T-helper 1 cell treated with Interleukin-12 subunit alpha and Interleukin-12 subunit beta and Interleukin-4 antibody, amounts not matched to agents 30 ng/mL and 1 ng/mL, for 36 hours (primary cell): ENCODE data around the gene C17orf50. TPM values are rescaled to one million over a fixed set of nuclear protein-coding genes. Genes with fewer than 3 reads are reported as not detected.

ENCODE experiments used
- intact Hi-C: fragments of 100-400 bp; cut with micrococcal nuclease; formaldehyde crosslinking; loops from one replicate; pipeline ENCODE4 v1.15.1; 2024
- total RNA-seq: library from RNA; stranded (reverse); gene quantifications from 2 replicates; pipeline ENCODE4 v1.2.3, GENCODE V29; 2022

Gene C17orf50
- total RNA-seq, 1 donor from 2014 or later, result not detected

DNA sequence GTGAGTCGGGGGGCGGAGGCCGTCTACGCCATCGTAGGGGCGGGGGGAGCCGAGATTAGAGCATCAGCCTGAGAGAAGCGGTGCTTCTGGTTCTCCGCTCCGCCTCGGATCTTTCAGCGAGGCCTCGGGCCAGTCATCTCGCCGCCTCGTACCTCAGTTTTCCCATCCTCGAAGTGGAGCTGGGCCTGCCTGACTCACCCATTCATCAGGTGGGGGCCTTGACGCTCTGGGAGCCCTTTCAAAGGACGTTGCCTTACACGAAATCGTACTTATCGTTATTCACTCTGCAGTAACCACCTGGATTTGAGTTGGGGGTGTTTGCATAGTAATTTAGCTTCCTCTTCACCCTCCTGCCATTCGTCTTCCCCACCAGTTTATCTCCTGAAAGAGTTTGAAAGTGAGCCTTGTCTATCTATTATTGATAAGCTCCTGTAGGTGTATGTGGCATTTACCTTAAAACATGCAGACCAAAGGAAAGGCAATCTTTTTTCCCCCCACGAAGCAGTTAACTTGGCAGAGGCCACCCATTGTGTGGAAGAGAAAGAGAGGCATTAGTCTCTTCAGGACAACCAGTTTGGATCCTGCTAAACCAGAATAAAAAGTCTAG, 49.3 kb downstream of the C17orf50 start:
- intact Hi-C loops, result loop anchor here (1.0 to 5.0 kb wide), 16 partner anchors 46 to 829 kb away; partner anchors contain the start of genes AP2B1, CCL5, GGNBP2 and LIG3

DNA sequence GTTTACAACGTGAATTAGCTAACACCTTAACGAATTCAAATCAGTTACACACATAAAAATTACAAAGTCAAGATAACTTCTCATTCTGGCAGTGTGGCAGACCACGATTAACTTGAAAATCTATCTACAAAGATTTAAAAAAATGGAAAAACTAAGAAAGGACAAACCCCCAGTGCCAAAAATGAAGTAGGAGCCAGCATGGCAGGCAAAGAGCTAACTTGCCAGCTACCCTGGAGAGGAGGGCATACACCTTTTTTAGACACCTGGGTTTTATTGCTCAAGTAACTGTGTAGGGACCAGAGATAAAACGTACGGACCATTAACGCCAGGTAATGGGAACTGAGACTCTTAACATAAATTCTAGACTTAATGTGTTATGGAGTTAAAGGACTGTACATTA, 51.1 kb downstream of the C17orf50 start:
- intact Hi-C loops, result no loop called here

DNA sequence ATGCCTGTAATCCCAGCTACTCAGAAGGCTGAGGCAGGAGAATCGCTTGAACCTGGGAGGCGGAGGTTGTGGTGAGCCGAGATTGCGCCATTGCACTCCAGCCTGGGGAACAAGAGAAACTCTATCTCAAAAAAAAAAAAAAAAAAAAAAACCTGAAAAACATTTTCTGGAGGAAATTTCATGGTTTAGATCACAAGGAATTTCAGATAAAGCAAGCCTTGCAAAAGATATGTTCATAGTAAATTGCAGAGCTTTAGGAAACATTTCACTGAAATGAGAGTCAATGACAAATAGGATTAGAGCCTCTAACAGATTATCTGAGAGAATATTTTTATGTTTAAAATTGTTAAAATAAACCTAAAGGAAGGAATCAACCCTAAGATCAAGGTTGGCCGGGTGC, 51.8 kb downstream of the C17orf50 start:
- intact Hi-C loops, result no loop called here

Other genes starting within 250 kb of the C17orf50 start
- gene SLFN12L, start 223.2 kb upstream of the C17orf50 start, total RNA-seq, result 104 and 109 TPM in 2 replicates
- gene SLFN14, start 200.1 kb upstream of the C17orf50 start, total RNA-seq, result 0.10 TPM in 1 of 2 replicates, not detected in the other
- 4.4 and 4.7 TPM in 2 replicates for gene PEX12, start 182.3 kb upstream of the C17orf50 start, total RNA-seq
- 217 and 229 TPM in 2 replicates for gene AP2B1, start 173.6 kb upstream of the C17orf50 start, total RNA-seq
- gene RASL10B, start 29.2 kb upstream of the C17orf50 start, total RNA-seq, result 0.29 and 1.3 TPM in 2 replicates
- gene GAS2L2, start 7.6 kb upstream of the C17orf50 start, total RNA-seq, result not detected in 2 replicates
- gene MMP28, start 34.8 kb downstream of the C17orf50 start, total RNA-seq, result not detected in 2 replicates
- 275 and 280 TPM in 2 replicates for gene TAF15, start 48.6 kb downstream of the C17orf50 start, total RNA-seq
- 0.56 and 0.85 TPM in 2 replicates for gene HEATR9, start 108.0 kb downstream of the C17orf50 start, total RNA-seq
- gene CCL5, start 119.5 kb downstream of the C17orf50 start, total RNA-seq, result 112 and 114 TPM in 2 replicates
- gene RDM1, start 169.9 kb downstream of the C17orf50 start, total RNA-seq, result 6.1 and 6.3 TPM in 2 replicates
- gene LYZL6, start 182.8 kb downstream of the C17orf50 start, total RNA-seq, result not detected in 2 replicates
- not detected in 2 replicates for gene CCL16, start 220.6 kb downstream of the C17orf50 start, total RNA-seq
- not detected in 2 replicates for gene CCL14, start 225.8 kb downstream of the C17orf50 start, total RNA-seq
- not detected in 2 replicates for gene CCL15, start 240.7 kb downstream of the C17orf50 start, total RNA-seq